ENCODE results near the gene ING2. TPM values are rescaled to one million over a fixed set of nuclear protein-coding genes. Genes with fewer than 3 reads are reported as not detected.

ING2 gene
- total and polyA plus RNA-seq, 2 donors (not counting 1 experiment from before 2014, with no cell fraction given) = 7.8 to 10.0 TPM

DNA sequence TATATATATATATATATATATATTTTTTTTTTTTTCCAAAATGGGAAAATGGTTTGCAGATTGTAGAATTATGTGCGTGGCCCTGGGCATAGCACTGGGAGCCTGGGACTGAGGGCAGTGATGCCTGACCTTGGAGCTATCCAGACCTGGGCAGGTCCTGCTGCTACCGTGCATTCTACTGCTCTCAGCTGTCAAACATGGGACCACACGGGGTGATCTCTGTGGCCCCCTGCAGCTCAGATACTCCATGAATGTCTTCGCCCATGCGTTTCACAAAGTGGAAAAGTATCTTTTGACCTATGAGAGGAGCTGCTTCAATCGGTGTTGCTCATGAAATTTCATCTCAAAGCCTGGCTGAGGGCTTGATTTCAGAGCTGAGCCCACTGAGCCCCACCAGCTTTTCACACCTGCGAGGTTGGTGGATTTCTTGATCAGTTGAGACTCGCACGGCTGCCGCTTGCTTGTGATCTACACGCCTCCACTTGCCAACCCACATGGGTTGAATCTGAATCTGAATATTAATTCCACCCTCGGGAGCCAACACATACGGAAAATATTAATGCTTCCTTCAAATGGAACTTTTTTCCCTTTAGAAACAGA, 35.7 kb downstream of the ING2 start:
- no peak overlapping the region for H3K4me3 Mint-ChIP-seq
- no peaks in the 10 kb centered on the region for H3K79me2 ChIP-seq (ENCODE audit: control insufficient read depth, insufficient read depth, low read length)
- H3K36me3 ChIP-seq (replicated peaks in 1 of 2; ENCODE audit: control extremely low read depth in 1 of 2, control insufficient read depth in 1 of 2, extremely low read depth in 1 of 2, insufficient read depth in 2 of 2, low read length in 1 of 2) = no peaks in the 10 kb centered on the region
- no peaks in the 10 kb centered on the region for H3K4me1 ChIP-seq (ENCODE audit: control insufficient read depth in 2 of 2, insufficient read depth in 2 of 2, low read length in 2 of 2)
- intact Hi-C loops (cut with micrococcal nuclease) = no loop called here
- H3K4me3 ChIP-seq (ENCODE audit: control extremely low read depth in 1 of 5, extremely low read depth in 1 of 5, insufficient read depth in 1 of 5, low read depth in 2 of 5, low read length in 4 of 5) = no peak overlapping the region
- H3K27ac ChIP-seq (ENCODE audit: low read length in 2 of 2) = no peak overlapping the region
- H3K4me2 ChIP-seq (replicated peaks; ENCODE audit: low read depth, low read length, poor library complexity, severe bottlenecking) = no peak overlapping the region
- ATAC-seq (ENCODE audit: low read depth) (no peak), DNase-seq (no peak)
- WGBS (ENCODE audit: insufficient coverage) = 93% methylated on average over 10 of the region's 13 CpGs
- H3K27ac Mint-ChIP-seq = no peak overlapping the region
- POLR2A ChIA-PET = no interaction called here
- no peak overlapping the region for H2AFZ ChIP-seq (ENCODE audit: insufficient read depth, low read depth, low read length, poor library complexity, severe bottlenecking)
- H3K9me3 Mint-ChIP-seq (ENCODE audit: insufficient read depth) = peaks cover 6% of the 10 kb centered on the region
- TF ChIP-seq, protein P1, sequence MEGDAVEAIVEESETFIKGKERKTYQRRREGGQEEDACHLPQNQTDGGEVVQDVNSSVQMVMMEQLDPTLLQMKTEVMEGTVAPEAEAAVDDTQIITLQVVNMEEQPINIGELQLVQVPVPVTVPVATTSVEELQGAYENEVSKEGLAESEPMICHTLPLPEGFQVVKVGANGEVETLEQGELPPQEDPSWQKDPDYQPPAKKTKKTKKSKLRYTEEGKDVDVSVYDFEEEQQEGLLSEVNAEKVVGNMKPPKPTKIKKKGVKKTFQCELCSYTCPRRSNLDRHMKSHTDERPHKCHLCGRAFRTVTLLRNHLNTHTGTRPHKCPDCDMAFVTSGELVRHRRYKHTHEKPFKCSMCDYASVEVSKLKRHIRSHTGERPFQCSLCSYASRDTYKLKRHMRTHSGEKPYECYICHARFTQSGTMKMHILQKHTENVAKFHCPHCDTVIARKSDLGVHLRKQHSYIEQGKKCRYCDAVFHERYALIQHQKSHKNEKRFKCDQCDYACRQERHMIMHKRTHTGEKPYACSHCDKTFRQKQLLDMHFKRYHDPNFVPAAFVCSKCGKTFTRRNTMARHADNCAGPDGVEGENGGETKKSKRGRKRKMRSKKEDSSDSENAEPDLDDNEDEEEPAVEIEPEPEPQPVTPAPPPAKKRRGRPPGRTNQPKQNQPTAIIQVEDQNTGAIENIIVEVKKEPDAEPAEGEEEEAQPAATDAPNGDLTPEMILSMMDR (IDR thresholded peaks at IDR 0.05) = no peak
- no peak for TF ChIP-seq EZH2 (IDR thresholded peaks at IDR 0.05; ENCODE audit: borderline replicate concordance, insufficient read depth, low read depth, low read length, poor library complexity, severe bottlenecking)
- H4K20me1 ChIP-seq (ENCODE audit: control insufficient read depth, insufficient read depth, low read length, poor library complexity, severe bottlenecking) = no peaks in the 10 kb centered on the region
- H3K27me3 Mint-ChIP-seq = peaks cover 17% of the 10 kb centered on the region
- H3K9me3 ChIP-seq (ENCODE audit: control extremely low read depth in 1 of 3, control insufficient read depth in 2 of 3, insufficient read depth in 1 of 3, low read length in 2 of 3) = peaks cover 0 to 6% (median 2%) of the 10 kb centered on the region in 3 donors
- peaks cover 0 to 5% (median 2%) of the 10 kb centered on the region in 4 experiments for H3K27me3 ChIP-seq (replicated peaks in 1 of 4; ENCODE audit: control extremely low read depth in 1 of 4, control insufficient read depth in 3 of 4, insufficient read depth in 4 of 4, low read length in 3 of 4)
- CTCF ChIA-PET = no interaction called here
- H3K4me1 Mint-ChIP-seq = no peaks in the 10 kb centered on the region
- no peak overlapping the region for H3K9ac ChIP-seq (ENCODE audit: low read length)

DNA sequence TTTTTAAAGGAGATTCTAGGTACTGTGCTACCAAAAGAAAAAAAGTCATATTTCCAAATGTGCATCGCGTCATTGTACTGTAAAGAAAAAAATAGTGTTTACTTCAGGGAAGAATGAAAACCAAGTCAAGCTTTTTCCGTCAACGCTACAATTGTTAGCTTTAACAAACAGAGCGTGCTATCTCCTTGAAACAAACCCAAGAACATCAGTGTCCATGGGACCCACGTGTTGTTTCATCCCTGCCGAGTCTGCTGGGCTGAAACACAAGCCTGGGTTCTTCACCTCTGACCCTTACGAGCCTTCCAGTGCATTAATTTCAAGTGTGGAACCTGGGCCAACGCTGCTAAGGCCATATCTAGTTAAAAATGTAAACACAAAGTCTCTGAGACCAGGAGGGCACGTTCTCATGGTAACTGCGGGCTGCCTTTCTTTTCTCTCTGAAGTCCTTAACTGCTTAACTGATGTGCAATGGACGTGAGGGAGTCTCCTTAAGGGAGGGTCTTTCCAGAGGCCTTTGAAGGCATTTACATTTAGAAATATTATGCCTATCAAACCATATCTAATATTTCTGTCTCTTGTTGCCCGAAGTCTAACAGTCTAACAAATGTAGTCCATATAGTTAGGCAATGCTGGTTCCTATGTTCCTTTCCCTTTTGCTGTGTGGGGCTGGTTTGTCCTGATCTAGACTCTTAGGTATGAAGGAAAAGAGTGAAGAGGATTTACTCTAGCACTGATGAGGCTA, 36.3 kb downstream of the ING2 start:
- H3K4me3 Mint-ChIP-seq = no peak overlapping the region
- ChIA-PET CTCF (no interaction called here), POLR2A (no interaction called here)
- intact Hi-C loops (cut with micrococcal nuclease) = no loop called here
- DNase-seq = no peak
- Histone ChIP-seq H4K20me1 (ENCODE audit: control insufficient read depth, insufficient read depth, low read length, poor library complexity, severe bottlenecking) (no peaks in the 10 kb centered on the region), H3K27me3 (replicated peaks in 1 of 4; ENCODE audit: control extremely low read depth in 1 of 4, control insufficient read depth in 3 of 4, insufficient read depth in 4 of 4, low read length in 3 of 4) (peaks cover 0 to 5% (median 2%) of the 10 kb centered on the region in 4 experiments), H3K4me2 (replicated peaks; ENCODE audit: low read depth, low read length, poor library complexity, severe bottlenecking) (no peak overlapping the region), H3K9me3 (ENCODE audit: control extremely low read depth in 1 of 3, control insufficient read depth in 2 of 3, insufficient read depth in 1 of 3, low read length in 2 of 3) (peaks cover 0 to 6% (median 2%) of the 10 kb centered on the region in 3 donors), H3K9ac (ENCODE audit: low read length) (no peak overlapping the region), H3K79me2 (ENCODE audit: control insufficient read depth, insufficient read depth, low read length) (no peaks in the 10 kb centered on the region), H3K4me3 (ENCODE audit: control extremely low read depth in 1 of 5, extremely low read depth in 1 of 5, insufficient read depth in 1 of 5, low read depth in 2 of 5, low read length in 4 of 5) (no peak overlapping the region), H3K27ac (ENCODE audit: low read length in 2 of 2) (no peak overlapping the region), H2AFZ (ENCODE audit: insufficient read depth, low read depth, low read length, poor library complexity, severe bottlenecking) (no peak overlapping the region), H3K4me1 (ENCODE audit: control insufficient read depth in 2 of 2, insufficient read depth in 2 of 2, low read length in 2 of 2) (no peaks in the 10 kb centered on the region), H3K36me3 (replicated peaks in 1 of 2; ENCODE audit: control extremely low read depth in 1 of 2, control insufficient read depth in 1 of 2, extremely low read depth in 1 of 2, insufficient read depth in 2 of 2, low read length in 1 of 2) (no peaks in the 10 kb centered on the region)
- no peak overlapping the region for H3K27ac Mint-ChIP-seq
- ATAC-seq (ENCODE audit: low read depth) = no peak
- H3K9me3 Mint-ChIP-seq (ENCODE audit: insufficient read depth) = peaks cover 6% of the 10 kb centered on the region
- TF ChIP-seq, protein P1 (IDR thresholded peaks at IDR 0.05) = no peak
- no peak for TF ChIP-seq EZH2 (IDR thresholded peaks at IDR 0.05; ENCODE audit: borderline replicate concordance, insufficient read depth, low read depth, low read length, poor library complexity, severe bottlenecking)
- H3K4me1 Mint-ChIP-seq = no peaks in the 10 kb centered on the region
- WGBS (ENCODE audit: insufficient coverage) = 77% methylated on average over 6 of the region's 13 CpGs
- peaks cover 17% of the 10 kb centered on the region for H3K27me3 Mint-ChIP-seq

Data from B cell (primary cell).